SH-SY5Y (cell line): ENCODE measurements around the gene S100A4.

Source experiments
- GATA2 ChIP-seq: IDR thresholded peaks from 2 replicates; pipeline ENCODE4 v1.6.1; 2011; ENCODE audit warnings: mild to moderate bottlenecking, low read depth, low read length
- GATA3 ChIP-seq: IDR thresholded peaks from 2 replicates; pipeline ENCODE4 v1.6.1; 2011; ENCODE audit warnings: low read depth, mild to moderate bottlenecking, low read length, moderate library complexity

- TF ChIP-seq GATA3 (no peak), GATA2 (no peak)
These were observed 39.2 kb downstream of the S100A4 start for GRCh38 chr1:153506386-153506785.
